Inflammatory macrophage treated with lipopolysaccharide for 4 hours (primary cell): Measurements from ENCODE around the gene GABRP.
"Not testable (repeated sequence)": the region's sequence is repeated elsewhere in the genome, so short reads cannot be mapped to it uniquely, and the experiment has no call there.

ENCODE experiments used
- DNase-seq: peaks from one replicate; pipeline ENCODE4 v3.0.0-alpha.2; 2020

GABRP gene

DNA sequence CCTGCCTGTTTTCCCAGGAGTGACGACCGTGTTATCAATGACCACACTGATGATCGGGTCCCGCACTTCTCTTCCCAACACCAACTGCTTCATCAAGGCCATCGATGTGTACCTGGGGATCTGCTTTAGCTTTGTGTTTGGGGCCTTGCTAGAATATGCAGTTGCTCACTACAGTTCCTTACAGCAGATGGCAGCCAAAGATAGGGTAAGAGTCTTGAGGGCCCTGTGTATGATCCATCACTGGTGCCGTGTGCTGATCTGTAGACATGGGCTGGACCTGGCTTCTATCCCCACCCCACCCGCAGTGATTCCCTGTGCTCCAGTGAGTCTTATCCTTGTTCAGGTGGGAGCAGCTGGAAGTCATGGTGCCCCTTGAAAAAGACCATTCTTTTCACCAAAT lies 26.0 kb downstream of the GABRP start:
- peak; percentile 7 for DNase-seq

- no peak for DNase-seq
Measured at GRCh38 chr5:170811719-170812118, 28.2 kb downstream of the GABRP start.

DNA sequence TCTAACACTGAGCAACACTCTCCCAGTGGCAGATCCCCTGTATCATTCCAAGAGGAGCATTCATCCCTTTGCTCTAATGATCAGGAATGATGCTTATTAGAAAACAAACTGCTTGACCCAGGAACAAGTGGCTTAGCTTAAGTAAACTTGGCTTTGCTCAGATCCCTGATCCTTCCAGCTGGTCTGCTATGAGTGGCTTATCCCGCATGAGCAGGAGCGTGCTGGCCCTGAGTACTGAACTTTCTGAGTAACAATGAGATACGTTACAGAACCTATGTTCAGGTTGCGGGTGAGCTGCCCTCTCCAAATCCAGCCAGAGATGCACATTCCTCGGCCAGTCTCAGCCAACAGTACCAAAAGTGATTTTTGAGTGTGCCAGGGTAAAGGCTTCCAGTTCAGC lies 29.7 kb downstream of the GABRP start:
- no peak for DNase-seq

DNA sequence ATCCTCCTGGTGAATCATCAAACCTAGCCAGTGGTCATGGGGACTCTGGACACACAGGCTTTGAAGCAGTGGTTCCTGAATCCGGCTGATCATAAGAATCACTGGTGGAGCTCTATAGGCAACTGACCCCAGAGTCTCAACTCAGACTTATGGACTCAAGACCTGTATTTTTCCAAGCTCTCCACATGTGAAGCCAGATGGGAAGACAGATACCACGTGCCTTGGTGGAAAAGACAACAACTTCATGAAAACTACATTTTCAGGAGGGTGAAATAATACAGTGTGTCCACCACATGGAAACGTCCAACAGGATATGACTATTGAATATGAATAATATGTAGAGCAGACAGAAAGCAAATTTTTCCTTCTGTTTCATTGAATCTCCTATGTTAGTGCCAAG lies 33.7 kb downstream of the GABRP start:
- DNase-seq: no peak

- DNase-seq: no peak
Measured at GRCh38 chr5:170818232-170818631, 34.7 kb downstream of the GABRP start.

DNA sequence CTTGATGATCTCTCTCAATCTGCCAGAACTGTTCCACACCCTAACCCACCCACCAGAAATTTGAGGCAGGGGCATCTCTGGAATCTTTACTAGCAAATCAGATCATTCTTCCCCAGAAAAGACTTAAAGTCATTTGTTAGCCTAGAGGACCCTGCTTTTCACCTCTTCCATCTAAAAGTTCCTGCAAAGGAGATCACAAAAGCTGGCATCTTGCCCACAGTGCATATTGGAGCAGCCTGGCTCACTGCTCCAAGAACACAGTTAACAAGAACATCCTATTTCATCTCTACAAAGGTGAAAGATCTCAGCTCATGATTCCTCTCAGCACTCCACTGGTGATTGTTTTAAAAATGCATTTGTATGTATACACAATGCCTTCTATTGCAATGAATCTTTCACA lies 36.3 kb downstream of the GABRP start:
- DNase-seq: no peak

DNA sequence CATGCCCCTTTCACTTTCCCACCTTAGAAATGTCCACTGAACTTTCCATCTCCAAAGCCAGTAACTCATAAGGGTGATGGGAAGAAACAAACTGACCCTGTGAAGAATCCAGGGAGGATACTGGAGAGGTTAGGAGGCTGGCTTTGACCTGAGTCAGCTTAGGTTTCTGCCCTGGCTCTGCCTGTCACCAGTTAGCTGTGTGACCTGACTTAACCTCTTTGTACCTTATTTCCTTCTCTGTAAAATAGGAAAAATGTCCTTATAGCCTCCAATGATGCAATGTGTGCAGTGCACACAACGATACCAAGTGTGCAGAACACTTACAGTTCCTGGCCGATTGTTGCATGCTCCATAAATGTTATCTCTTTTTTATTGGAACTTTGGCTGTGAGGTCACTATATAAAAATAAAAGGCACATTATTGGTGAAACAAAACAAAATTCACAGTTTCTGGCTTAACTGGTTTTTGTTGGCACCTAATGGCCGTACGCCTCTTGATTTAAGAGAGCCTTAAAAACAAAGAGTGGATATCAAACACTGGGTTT lies 37.8 kb downstream of the GABRP start:
- DNase-seq: no peak

GRCh38 chr5:170826117-170826516 lies 42.6 kb downstream of the GABRP start:
- DNase-seq: no peak

DNA sequence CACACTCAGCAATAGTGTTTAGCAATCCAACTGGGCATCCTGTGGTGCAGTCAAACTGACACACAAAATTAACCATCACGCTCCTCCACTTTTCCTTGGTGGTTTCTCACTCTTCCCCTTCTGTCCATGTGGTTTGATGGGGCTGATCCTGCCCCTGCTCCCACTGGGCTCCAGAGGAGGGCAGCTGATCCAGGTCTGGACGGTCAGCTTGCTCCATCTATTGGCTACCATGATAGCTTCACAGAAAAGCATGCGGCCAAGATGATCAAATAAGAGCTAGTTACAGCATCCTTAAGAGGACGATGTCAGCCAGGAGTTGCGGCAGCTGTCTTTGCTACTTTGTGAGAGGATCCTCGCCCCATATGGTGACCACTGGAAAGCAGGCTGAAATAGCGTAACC lies 48.7 kb downstream of the GABRP start:
- no peak for DNase-seq

GRCh38 chr5:170833981-170834380 lies 50.5 kb downstream of the GABRP start:
- DNase-seq: not testable (repeated sequence)

DNA sequence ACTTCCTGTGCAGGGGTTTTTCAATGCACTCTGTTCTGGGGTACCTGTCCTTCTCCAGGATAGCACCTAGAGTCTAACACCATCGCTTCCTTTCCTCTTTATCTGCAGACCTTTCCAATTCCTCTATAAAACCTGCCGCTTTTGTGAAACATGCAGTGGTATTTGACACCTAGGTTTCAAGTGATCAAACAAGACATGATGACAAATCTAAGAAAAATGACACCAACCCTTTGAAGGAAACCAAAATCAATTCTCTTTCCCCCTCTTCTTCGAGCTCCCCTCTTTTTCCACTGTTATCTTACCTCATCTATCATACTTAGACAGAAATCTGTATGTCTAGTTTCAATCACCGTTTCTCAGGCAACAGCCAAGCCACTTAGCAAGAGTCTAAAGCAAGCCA lies 52.7 kb downstream of the GABRP start:
- no peak for DNase-seq

- no peak for DNase-seq
Measured at GRCh38 chr5:170843870-170844269, 60.3 kb downstream of the GABRP start.

- no peak for DNase-seq
Measured at GRCh38 chr5:170844651-170845050, 61.1 kb downstream of the GABRP start.

GRCh38 chr5:170846416-170846815 lies 62.9 kb downstream of the GABRP start:
- no peak for DNase-seq

GRCh38 chr5:170846846-170847245 lies 63.3 kb downstream of the GABRP start:
- DNase-seq: no peak

DNA sequence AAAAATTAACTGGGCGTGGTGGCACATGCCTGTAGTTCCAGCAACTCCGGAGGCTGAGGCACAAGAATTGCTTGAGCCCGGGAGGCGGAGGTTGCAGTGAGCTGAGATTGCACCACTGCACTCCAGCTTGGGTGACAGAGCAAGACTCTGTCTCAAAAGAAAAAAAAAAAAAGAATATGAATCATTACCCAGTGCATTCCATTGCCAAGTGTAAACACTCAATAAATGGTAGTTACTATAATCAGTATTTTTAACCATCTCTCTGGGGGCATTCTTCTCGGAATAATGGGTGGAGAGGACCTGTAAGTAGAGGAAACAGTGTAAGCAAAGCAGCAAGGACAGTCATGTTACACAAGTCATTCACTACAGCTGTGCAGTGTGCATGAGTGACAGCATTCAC lies 64.5 kb downstream of the GABRP start:
- no peak for DNase-seq

DNA sequence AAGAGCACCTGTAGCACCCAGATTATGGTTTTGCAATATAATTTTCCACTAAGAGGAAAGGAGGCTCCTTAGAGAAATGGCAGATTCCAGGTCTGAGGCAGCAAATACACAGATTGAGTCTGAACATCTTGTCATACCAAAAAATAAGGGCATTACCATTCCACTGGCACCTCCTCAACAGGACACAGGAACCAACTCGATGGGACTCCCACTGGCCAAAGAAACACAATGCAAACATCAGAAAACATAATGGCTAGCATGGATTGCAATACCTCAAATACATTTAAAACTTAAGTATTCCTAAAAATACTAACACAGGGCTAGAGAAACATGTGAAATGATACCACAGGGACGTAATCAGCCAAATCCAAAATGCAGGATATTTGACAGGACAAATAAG lies 65.8 kb downstream of the GABRP start:
- no peak for DNase-seq

GRCh38 chr5:170854566-170854965 lies 71.0 kb downstream of the GABRP start:
- DNase-seq: no peak

- no peak for DNase-seq
Measured at GRCh38 chr5:170857066-170857465, 73.5 kb downstream of the GABRP start.

DNA sequence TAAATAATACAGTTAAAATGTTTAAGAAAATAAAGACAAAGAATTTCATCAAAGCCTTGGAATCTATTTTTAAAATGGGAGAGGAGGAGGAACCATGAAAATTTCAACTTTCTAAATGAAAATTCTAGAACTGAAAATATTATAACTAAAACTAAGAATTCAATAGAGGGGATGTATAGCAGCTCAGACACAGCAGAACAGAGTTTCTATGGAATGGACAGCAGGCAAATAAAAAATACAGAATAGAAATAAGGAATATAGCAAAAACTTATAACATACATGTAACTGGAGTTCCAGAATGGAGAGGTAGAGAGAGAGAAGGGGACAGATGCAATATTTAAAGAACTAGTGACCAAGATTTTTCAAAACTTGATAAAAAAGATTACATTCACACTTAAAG lies 76.9 kb downstream of the GABRP start:
- DNase-seq: no peak

DNA sequence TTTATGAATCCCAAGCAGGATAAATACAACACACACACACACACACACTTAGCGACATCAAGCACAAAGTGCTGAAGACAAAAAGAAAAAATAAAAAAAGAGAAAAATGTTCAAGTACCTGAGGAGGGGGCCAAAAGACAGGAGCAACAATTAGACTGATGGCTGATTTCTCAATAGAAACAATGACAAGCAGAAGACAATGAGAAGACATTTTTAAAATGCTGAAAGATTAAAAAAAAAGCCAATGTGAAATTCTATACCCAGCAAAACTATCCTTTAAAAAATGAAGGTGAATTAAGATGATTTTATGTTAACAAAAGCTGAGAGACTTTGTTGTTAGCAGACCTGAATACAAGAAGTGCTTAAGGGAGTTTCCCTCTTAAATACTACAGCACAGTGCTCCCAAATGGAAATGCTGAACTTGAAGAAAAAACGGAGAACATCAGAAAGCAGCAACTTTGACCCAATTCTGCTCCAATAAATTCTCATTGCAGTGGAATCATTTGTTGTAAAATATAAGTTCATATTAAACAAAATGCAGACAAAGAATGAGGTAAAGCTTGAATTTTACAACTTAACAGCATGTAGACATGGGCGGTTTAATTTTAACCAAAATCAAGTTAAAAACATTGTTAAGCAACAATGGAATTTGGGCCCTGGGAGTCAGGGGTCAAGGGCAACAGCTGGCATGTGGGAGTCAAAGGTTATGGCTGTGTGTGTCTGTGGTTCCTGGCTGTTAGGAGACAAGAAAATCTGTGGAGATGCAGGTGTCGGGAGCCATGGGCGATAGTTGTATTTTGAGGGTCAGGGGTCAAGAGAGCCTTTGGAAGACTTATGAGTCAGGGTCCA lies 77.5 kb downstream of the GABRP start:
- no peak for DNase-seq

- no peak for DNase-seq
Measured at GRCh38 chr5:170861667-170861916, 78.1 kb downstream of the GABRP start.

DNA sequence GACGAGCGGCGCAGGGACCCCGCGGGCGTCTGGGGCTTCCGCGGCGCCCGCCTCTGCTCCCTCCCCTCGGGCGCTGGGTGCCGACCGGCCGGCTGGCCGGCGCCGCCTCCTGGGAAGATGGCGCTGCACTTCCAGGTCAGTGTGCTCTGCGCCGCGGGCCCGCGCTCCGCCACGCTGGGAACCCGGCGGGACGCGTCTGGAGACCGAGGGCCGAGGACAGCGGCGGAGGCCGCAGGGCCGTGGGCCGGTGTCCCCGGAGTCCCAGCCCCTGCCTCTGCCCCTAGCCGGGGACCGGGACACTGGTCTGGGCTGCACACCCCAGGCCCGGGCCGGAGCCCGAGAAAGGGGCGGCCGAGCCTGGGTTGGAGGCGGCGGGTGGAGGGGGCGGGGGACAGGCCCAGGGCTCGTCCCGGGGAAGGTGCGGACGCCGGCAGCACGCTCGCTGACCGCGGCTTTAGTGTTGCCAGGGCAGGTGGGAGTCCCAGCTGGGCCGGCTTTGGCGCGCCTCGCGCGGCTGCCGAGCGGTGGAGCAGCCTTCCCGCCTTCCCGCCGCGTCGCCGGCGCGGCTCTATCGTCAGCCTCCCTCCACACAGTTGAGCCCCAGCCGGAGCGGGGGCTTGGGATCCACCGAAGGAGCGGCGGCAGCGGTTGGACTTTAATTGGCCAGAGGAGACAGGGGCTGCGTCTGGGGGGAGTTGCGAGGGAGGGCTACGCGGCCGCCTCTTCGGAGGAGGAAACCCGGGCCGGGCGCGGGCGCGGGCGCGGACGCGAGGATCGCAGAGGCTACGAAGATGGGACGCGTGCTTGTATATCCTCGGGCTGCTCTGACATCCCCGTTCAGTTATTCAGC lies 78.6 kb downstream of the GABRP start, which contains the start of gene RANBP17:
Gene RANBP17 (plus strand): TSS at position 102 of the 850 bp plus-strand sequence.
- DNase-seq: peak; percentile 55

DNA sequence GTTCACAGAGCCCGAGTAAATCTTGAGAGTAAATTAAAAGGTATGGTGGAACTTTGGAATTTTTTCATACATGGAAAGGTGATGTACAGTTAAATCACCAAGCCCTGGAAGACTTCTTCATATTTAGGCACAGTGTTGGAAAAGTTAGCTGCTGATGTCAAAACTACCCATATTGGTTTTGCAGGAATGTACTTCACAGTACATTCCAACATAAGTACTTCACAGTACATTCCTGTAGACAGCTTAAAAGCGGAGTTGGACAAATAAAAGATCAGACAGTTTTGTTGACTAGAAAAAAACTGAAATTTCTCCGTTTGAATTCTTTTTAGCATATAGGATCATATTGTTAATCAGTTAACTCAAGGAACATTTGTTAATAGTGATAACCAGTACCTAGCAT lies 80.1 kb downstream of the GABRP start:
- DNase-seq: no peak
